GM20431 (cell line): ENCODE results near the gene SLC22A12.

Experiments used
- in situ Hi-C: fragments of 300-500 bp; cut with MseI, MboI; formaldehyde crosslinking; loops from one replicate; pipeline ENCODE4 v1.15.0; 2020; ENCODE audit warnings: low sequenced_read_pairs; ENCODE audit not compliant: unreplicated experiment

The SLC22A12 gene

GRCh38 chr11:64641596-64642417, 50.8 kb downstream of the SLC22A12 start:
- in situ Hi-C loops: no loop called here

DNA sequence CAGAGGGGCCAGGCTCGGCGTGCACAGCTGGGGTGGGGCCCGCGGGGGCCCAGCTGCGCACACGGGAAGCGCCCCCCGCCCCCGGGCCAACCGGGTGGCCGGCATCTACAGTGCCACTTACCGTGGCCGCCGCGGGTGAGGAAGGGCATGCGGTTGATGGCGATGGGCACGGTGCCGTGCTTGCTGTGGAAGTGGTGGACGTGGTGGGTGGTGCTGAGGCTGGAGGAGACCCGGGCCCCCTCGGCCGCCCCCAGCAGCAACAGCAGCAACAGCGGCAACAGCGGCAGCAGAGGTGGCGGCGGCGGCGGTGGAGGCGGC, 51.4 kb downstream of the SLC22A12 start:
- in situ Hi-C loops: no loop called here

DNA sequence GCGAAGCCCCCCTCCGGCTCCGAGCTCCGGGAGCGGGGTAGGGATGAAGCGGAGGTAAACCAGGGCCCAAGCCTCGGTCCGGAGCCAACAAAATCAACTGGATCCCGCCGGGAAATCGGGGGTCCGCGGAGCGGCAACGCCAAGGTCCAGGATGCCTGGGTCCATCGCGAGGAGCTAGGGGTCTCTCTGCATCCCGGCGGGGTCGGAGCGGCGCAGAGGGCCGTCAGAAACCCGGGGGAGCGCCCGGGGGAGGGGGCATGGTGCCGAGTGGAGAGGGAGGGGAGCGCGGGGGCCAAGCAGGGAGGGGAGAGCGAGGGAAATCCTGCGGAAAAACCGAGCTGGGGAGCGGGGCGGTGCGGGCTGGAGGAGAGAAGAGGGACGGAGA, 51.8 kb downstream of the SLC22A12 start:
- in situ Hi-C loops: no loop called here

DNA sequence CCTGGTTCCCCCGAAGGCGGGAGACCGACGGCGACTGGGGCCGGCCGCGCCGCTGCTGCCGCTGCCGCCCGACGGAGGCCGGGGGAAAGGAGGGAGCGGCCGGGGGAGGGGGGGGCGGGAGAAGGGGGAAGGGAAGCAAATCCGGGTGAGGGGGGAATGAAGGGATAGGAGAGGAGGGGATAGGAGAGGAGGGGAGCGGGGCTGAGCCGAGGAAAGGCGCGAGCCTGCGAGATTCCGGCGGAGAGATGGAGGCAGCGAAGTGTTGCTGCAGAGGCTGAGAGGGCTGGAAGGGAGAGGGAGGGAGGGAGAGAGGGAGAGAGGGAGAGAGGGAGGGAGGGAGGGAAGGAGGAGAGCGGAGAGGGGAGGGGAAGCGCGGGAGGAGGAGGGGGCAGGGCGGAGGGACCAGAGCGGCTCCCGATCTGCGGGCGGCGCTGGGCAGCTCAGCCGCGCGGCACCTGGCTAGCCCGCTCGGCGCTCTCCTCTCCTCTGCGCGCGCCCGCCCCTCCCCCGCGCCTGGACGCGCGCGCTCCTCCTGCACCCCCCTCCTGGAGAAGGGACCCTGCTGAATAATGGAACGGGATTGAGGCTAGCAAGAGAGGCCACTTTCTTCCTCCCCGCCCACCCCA, 52.3 kb downstream of the SLC22A12 start:
- in situ Hi-C loops: no loop called here

DNA sequence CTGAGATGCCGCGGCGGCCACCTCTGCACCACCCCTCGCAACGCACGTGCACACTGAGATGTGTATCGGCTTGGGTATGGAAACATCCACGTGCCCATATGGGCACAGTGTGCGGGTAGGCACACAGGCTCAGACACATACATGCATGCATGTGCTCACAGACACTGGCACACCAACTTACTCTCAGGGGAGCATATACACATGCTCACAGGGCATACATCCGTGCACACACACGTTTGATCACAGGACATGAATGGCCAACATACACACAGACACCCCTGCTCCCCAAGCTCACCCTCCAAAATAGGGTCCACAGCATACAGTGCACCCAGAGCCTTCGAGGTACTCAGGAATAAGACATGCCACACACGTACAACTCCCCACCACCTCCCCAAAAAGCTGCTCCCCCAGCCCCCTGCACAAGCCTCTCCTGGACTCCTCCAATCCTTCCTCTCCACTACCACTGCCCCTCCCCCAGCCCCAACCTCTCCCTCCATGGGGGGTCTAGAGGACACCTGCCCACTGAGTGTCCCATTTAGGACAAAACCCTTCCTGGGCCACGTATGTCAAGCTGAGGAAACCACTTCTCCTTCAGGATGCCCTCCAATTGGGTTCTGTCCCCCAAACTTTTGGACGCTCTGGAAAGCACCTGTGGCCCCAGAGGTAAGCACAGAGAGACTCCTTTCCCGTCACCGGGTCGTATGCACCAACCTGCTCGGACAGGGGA, 53.1 kb downstream of the SLC22A12 start:
- in situ Hi-C loops: no loop called here

DNA sequence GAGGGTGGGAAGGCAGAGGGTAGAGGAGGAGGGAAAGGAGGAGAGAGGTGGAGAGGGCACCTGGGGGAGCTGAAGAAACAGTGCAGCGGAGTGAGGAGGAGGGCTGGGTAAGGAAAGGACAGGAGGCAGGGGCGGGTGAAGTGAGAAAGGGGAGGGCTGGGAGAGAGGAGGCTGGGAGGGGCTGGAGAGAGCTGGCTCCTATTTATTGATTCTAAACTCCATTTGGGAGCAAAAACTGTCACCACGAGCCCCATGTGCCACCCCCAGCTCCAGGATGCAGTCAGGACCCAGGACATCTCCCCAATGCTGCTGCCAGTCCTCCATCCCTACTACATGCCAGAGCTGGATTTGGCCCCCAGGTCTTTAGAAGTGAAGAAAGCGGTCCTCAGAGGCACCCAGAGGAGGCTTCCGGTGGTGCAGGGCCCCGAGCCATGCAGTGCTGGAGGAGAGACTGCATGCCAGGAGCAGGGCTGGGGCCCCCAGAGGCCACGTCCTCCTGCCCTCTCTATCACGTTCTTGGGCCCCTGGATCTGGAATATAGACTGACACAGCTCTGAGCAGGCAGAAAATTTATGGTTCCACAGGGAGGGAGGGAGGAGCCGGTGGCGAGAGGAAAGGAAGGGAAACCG, 53.7 kb downstream of the SLC22A12 start:
- in situ Hi-C loops: no loop called here

GRCh38 chr11:64647019-64647779, 56.2 kb downstream of the SLC22A12 start:
- in situ Hi-C loops: no loop called here

- in situ Hi-C loops: no loop called here
Observed at GRCh38 chr11:64648551-64648950, 57.5 kb downstream of the SLC22A12 start.

- in situ Hi-C loops: no loop called here
Observed at GRCh38 chr11:64649291-64649697, 58.3 kb downstream of the SLC22A12 start.

DNA sequence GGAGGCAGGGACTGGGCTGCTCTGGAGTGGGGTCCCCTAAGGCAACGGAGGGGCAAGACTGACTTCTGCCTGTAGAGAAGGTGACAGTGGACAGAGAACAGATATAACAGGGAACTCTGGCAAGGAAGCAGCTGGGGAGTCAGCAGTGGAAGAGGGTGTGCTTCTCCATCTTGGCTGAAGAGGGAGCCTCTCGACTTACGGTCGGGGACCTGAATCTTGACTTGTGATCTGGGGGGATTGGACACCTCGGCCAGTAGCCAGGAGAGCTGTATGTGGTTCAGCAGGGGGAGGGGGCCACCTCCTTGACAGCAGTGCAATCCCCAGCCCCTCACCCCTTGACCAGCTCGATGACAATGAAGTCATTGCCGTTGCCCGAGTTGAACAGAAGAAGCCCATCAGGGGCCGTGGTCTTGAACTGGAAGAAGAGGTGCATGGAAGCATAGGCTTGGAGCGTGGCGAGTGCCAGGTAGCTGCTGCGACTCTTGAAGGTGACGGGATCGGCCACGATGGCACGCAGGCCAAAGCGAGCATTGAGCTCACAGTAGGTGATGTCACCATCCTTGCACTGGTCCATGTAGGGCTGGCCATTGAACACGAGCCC, 60.0 kb downstream of the SLC22A12 start:
- in situ Hi-C loops: no loop called here
